Liver (tissue), 9 donors: Measurements from ENCODE around the gene NDOR1. TPM values are rescaled to one million over a fixed set of nuclear protein-coding genes. Genes with fewer than 3 reads are reported as not detected.

Experiments
- DNase-seq: peaks from one replicate; pipeline ENCODE4 v3.0.0-alpha.2; 2017; ENCODE audit warnings: low spot score
- H3K27ac ChIP-seq, 2 donors: one replicate each; pipeline ENCODE4 v1.7.0; 2013; ENCODE audit warnings: inconsistent platforms in 2 of 2, low read length in 2 of 2, control low read depth in 1 of 2, low read depth in 1 of 2, mild to moderate bottlenecking in 1 of 2
- H3K27me3 ChIP-seq, 4 donors: one replicate each; pipeline versions ENCODE4 v1.6.1 to v1.7.0; 2013; ENCODE audit warnings: low read length in 3 of 4, inconsistent platforms in 1 of 4, mild to moderate bottlenecking in 1 of 4, moderate library complexity in 1 of 4; ENCODE audit not compliant: control insufficient read depth in 4 of 4, insufficient read depth in 4 of 4
- H3K36me3 ChIP-seq, 4 donors: one replicate each; pipeline versions ENCODE4 v1.6.1 to v1.7.0; 2013; ENCODE audit warnings: low read length in 3 of 4, mild to moderate bottlenecking in 3 of 4, low read depth in 1 of 4, moderate library complexity in 1 of 4; ENCODE audit not compliant: control insufficient read depth in 4 of 4, insufficient read depth in 3 of 4
- H3K4me1 ChIP-seq, 4 donors: one replicate each; pipeline versions ENCODE4 v1.6.1 to v1.7.0; 2013; ENCODE audit warnings: low read length in 3 of 4, mild to moderate bottlenecking in 3 of 4, moderate library complexity in 1 of 4; ENCODE audit not compliant: control insufficient read depth in 4 of 4, insufficient read depth in 4 of 4
- H3K4me3 ChIP-seq, 3 donors: one replicate each; pipeline versions ENCODE4 v1.6.1 to v1.7.0; 2013; ENCODE audit warnings: low read length in 3 of 3, control low read depth in 1 of 3, low read depth in 1 of 3, mild to moderate bottlenecking in 1 of 3
- H3K9ac ChIP-seq, 2 donors: one replicate each; pipeline ENCODE4 v1.7.0; 2013; ENCODE audit warnings: low read length in 2 of 2, mild to moderate bottlenecking in 2 of 2, moderate library complexity in 2 of 2, control low read depth in 1 of 2, low read depth in 1 of 2
- H3K9me3 ChIP-seq, 4 donors: one replicate each; pipeline versions ENCODE4 v1.6.1 to v1.7.0; 2013; ENCODE audit warnings: low read length in 3 of 4; ENCODE audit not compliant: control insufficient read depth in 4 of 4
- EGR1 ChIP-seq, 2 donors: IDR thresholded peaks; 2 replicates each; pipeline ENCODE4 v1.6.1; 2016 to 2018; ENCODE audit warnings: antibody characterized with exemption in 2 of 2, low read depth in 2 of 2
- FOXA1 ChIP-seq: IDR thresholded peaks from 2 replicates; pipeline ENCODE4 v1.6.1; 2016; ENCODE audit warnings: antibody characterized with exemption
- FOXA2 ChIP-seq: IDR thresholded peaks from 2 replicates; pipeline ENCODE4 v1.6.1; 2016; ENCODE audit warnings: antibody characterized with exemption
- GABPA ChIP-seq, 2 donors: IDR thresholded peaks in 1 of 2; conservative IDR thresholded peaks in 1 of 2; 2 replicates each; pipeline ENCODE4 v1.6.1; 2016; ENCODE audit warnings: antibody characterized with exemption in 2 of 2, mild to moderate bottlenecking in 1 of 2, moderate library complexity in 1 of 2
- HNF4A ChIP-seq, 2 donors: conservative IDR thresholded peaks; 2 replicates each; pipeline ENCODE4 v1.6.1; 2016; ENCODE audit warnings: antibody characterized with exemption in 2 of 2, mild to moderate bottlenecking in 2 of 2
- HNF4G ChIP-seq: IDR thresholded peaks from 2 replicates; pipeline ENCODE4 v1.6.1; 2016; ENCODE audit warnings: antibody characterized with exemption
- JUND ChIP-seq, 2 donors: IDR thresholded peaks; 2 replicates each; pipeline ENCODE4 v1.6.1; 2016; ENCODE audit warnings: antibody characterized with exemption in 2 of 2
- NR2F2 ChIP-seq: IDR thresholded peaks from 2 replicates; pipeline ENCODE4 v1.6.1; 2016; ENCODE audit warnings: antibody characterized with exemption
- RAD21 ChIP-seq, 2 donors: IDR thresholded peaks; 2 replicates each; pipeline ENCODE4 v1.6.1; 2016; ENCODE audit warnings: antibody characterized with exemption in 2 of 2, mild to moderate bottlenecking in 2 of 2
- RXRA ChIP-seq, 2 donors: IDR thresholded peaks; 2 replicates each; pipeline ENCODE4 v1.6.1; 2017 to 2018; ENCODE audit warnings: antibody characterized with exemption in 2 of 2, mild to moderate bottlenecking in 1 of 2
- SP1 ChIP-seq: IDR thresholded peaks from 2 replicates; pipeline ENCODE4 v1.6.1; 2018; ENCODE audit warnings: antibody characterized with exemption, mild to moderate bottlenecking
- TAF1 ChIP-seq: conservative IDR thresholded peaks from 2 replicates; pipeline ENCODE4 v1.6.1; 2016; ENCODE audit warnings: antibody characterized with exemption, mild to moderate bottlenecking
- YY1 ChIP-seq: IDR thresholded peaks from 2 replicates; pipeline ENCODE4 v1.6.1; 2016; ENCODE audit warnings: antibody characterized with exemption, mild to moderate bottlenecking
- WGBS: extraction: QIAGEN DNeasy Blood & Tissue Kit; methylation state at CpG from one replicate; pipeline ENCODE4 v1.1.7; 2013; 5-methylcytosine and 5-hydroxymethylcytosine counted together
- polyA plus RNA-seq, 2 donors: library from polyadenylated mRNA; stranded (reverse) in 1 of 2; unstranded in 1 of 2; fragments of 200-250 nt in 1 of 2; fragments of >200 nt in 1 of 2; fragmentation: Nextera tagmentation in 1 of 2; extraction: Ambion mirVana in 1 of 2; gene quantifications; one replicate each; pipeline versions ENCODE4 v1.2.1 to v1.2.3, GENCODE V29; 2013 to 2015
- total RNA-seq, 2 donors: library from RNA; depleted of rRNA; stranded (reverse); fragments of >200 nt; gene quantifications; one replicate each; pipeline ENCODE4 v1.2.3, GENCODE V29; 2014
- TF ChIP-seq, protein P1 (sequence below): IDR thresholded peaks from 2 replicates; pipeline ENCODE4 v1.6.1; 2016; ENCODE audit warnings: antibody characterized with exemption
- TF ChIP-seq, protein P2 (sequence below): IDR thresholded peaks from 2 replicates; pipeline ENCODE4 v1.6.1; 2016; ENCODE audit warnings: antibody characterized with exemption, mild to moderate bottlenecking
- TF ChIP-seq, protein P3 (sequence below): fragments of 150-350 bp; IDR thresholded peaks from 2 replicates; pipeline ENCODE4 v1.5.1; 2017; ENCODE audit warnings: improper control_type of control experiment, low read depth, low read length; ENCODE audit not compliant: missing input control
- TF ChIP-seq, protein P4 (sequence below): IDR thresholded peaks from 2 replicates; pipeline ENCODE4 v1.6.1; 2016; ENCODE audit warnings: antibody characterized with exemption
- donor health status: healthy.
- donor health status: healthy.
- donor health status: healthy.
- donor health status: healthy.
- donor health status: healthy.

Gene NDOR1
- total and polyA plus RNA-seq, 4 donors, result 2.5 to 4.7 (median 3.2) TPM

DNA sequence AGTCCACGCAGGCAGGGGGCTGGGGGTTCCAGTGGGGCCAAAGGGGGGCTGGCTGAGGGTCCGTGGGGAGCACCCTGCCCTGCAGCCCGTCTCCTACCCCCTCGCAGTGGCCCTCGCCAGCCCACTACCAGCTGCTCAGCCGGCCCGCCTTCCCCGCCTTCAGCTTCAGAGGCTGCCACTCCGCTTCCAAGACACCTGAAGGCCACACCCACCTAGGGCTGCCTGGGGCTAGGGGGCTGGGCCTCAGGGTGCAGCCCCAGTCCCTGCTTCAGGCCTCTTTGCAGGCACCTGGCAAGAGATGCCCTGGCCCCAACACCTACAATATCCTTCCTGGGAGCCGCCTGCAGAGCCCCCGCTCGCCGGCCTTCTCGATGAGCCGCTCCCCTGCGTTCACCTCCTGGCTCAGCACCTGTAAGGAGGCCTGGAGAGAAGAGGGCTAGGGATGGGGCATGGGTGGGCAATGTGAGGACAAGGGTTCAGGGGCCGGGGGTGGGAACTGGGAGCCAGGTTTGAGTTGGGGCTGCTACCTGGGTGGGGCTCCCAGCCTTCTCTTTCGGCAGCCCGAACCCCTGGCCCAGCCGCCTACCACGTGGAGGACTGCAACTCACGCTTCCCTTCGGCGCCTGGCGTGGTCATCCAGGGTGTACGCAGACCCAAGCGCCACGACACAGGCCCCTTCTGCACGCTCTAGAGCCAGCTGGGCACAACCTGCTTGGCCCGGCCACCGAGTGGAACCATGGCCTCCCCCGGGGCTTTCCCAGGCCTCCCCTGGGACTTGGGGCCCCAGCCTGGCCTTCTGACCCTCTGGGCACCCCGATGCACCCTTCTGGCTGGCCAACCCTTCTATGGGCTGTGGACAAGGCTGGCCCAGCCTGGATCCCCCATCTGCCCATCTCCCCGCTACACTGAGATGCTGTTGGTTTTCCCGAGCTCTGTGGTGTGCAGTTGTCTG is 47.3 kb downstream of the NDOR1 start:
- no peak overlapping the region for H3K27ac ChIP-seq
- WGBS, result 86% methylated on average over 35 of the region's 35 CpGs
- peaks cover 10 to 34% (median 21%) of the 10 kb centered on the region in 4 donors for H3K4me1 ChIP-seq
- peaks cover 0 to 3% (median 3%) of the 10 kb centered on the region in 4 donors for H3K36me3 ChIP-seq
- no peaks in the 10 kb centered on the region for H3K9me3 ChIP-seq
- TF ChIP-seq, protein P1, sequence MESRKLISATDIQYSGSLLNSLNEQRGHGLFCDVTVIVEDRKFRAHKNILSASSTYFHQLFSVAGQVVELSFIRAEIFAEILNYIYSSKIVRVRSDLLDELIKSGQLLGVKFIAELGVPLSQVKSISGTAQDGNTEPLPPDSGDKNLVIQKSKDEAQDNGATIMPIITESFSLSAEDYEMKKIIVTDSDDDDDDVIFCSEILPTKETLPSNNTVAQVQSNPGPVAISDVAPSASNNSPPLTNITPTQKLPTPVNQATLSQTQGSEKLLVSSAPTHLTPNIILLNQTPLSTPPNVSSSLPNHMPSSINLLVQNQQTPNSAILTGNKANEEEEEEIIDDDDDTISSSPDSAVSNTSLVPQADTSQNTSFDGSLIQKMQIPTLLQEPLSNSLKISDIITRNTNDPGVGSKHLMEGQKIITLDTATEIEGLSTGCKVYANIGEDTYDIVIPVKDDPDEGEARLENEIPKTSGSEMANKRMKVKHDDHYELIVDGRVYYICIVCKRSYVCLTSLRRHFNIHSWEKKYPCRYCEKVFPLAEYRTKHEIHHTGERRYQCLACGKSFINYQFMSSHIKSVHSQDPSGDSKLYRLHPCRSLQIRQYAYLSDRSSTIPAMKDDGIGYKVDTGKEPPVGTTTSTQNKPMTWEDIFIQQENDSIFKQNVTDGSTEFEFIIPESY, result no peak
- TF ChIP-seq SP1 (no peak), RXRA (IDR thresholded peaks at IDR 0.05) (no peak), HNF4G (no peak), YY1 (no peak), FOXA1 (no peak), NR2F2 (no peak), FOXA2 (no peak), EGR1 (IDR thresholded peaks at IDR 0.05; ENCODE audit: low read depth in 2 of 2) (no peak), HNF4A (conservative IDR thresholded peaks at IDR 0.05) (no peak), TAF1 (no peak), JUND (IDR thresholded peaks at IDR 0.05) (no peak), RAD21 (IDR thresholded peaks at IDR 0.05) (no peak), GABPA (IDR thresholded peaks at IDR 0.05 in 1 of 2, conservative IDR thresholded peaks at IDR 0.05 in 1 of 2) (no peak)
- TF ChIP-seq, protein P2, sequence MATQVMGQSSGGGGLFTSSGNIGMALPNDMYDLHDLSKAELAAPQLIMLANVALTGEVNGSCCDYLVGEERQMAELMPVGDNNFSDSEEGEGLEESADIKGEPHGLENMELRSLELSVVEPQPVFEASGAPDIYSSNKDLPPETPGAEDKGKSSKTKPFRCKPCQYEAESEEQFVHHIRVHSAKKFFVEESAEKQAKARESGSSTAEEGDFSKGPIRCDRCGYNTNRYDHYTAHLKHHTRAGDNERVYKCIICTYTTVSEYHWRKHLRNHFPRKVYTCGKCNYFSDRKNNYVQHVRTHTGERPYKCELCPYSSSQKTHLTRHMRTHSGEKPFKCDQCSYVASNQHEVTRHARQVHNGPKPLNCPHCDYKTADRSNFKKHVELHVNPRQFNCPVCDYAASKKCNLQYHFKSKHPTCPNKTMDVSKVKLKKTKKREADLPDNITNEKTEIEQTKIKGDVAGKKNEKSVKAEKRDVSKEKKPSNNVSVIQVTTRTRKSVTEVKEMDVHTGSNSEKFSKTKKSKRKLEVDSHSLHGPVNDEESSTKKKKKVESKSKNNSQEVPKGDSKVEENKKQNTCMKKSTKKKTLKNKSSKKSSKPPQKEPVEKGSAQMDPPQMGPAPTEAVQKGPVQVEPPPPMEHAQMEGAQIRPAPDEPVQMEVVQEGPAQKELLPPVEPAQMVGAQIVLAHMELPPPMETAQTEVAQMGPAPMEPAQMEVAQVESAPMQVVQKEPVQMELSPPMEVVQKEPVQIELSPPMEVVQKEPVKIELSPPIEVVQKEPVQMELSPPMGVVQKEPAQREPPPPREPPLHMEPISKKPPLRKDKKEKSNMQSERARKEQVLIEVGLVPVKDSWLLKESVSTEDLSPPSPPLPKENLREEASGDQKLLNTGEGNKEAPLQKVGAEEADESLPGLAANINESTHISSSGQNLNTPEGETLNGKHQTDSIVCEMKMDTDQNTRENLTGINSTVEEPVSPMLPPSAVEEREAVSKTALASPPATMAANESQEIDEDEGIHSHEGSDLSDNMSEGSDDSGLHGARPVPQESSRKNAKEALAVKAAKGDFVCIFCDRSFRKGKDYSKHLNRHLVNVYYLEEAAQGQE, result no peak
- TF ChIP-seq, protein P3, sequence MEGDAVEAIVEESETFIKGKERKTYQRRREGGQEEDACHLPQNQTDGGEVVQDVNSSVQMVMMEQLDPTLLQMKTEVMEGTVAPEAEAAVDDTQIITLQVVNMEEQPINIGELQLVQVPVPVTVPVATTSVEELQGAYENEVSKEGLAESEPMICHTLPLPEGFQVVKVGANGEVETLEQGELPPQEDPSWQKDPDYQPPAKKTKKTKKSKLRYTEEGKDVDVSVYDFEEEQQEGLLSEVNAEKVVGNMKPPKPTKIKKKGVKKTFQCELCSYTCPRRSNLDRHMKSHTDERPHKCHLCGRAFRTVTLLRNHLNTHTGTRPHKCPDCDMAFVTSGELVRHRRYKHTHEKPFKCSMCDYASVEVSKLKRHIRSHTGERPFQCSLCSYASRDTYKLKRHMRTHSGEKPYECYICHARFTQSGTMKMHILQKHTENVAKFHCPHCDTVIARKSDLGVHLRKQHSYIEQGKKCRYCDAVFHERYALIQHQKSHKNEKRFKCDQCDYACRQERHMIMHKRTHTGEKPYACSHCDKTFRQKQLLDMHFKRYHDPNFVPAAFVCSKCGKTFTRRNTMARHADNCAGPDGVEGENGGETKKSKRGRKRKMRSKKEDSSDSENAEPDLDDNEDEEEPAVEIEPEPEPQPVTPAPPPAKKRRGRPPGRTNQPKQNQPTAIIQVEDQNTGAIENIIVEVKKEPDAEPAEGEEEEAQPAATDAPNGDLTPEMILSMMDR, result no peak
- TF ChIP-seq, protein P4, sequence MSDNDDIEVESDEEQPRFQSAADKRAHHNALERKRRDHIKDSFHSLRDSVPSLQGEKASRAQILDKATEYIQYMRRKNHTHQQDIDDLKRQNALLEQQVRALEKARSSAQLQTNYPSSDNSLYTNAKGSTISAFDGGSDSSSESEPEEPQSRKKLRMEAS, result no peak
- H3K4me3 ChIP-seq, result no peak overlapping the region
- no peak for DNase-seq
- no peaks in the 10 kb centered on the region for H3K27me3 ChIP-seq
- no peak overlapping the region for H3K9ac ChIP-seq
